A549 (cell line): ENCODE measurements around the gene TSHR. TPM values are rescaled to one million over a fixed set of nuclear protein-coding genes. Genes with fewer than 3 reads are reported as not detected.
"Not testable (repeated sequence)": the region's sequence is repeated elsewhere in the genome, so short reads cannot be mapped to it uniquely, and the experiment has no call there.

Experiments used
- ATAC-seq, 2 experiments: fragments of 200-7000 bp in 1 of 2; fragments of >200 bp in 1 of 2; cut with Nextera tagmentation in 1 of 2; cut with Tn5 transposase in 1 of 2; 3 replicates each; pipeline versions ENCODE4 v1.8.0 to v1.9.1; 2018 to 2020; ENCODE audit warnings: mild to moderate bottlenecking in 1 of 2, moderate library complexity in 1 of 2
- CTCF ChIA-PET: fragments of 300-600 bp; sonication (Branson Sonifier 250); formaldehyde crosslinking; extraction: SDS; loops from one replicate; lab custom pipeline; 2021; ENCODE audit warnings: antibody characterized with exemption, inconsistent platforms; lab: Yijun Ruan, JAX
- POLR2A ChIA-PET: fragments of 350-600 bp; formaldehyde crosslinking; extraction: SDS; loops from one replicate; lab custom pipeline; 2021; ENCODE audit warnings: antibody characterized with exemption, inconsistent platforms; lab: Yijun Ruan, JAX
- DNase-seq, 2 experiments: peaks; one replicate each; pipeline versions ENCODE4 v3.0.0 to v3.0.0-alpha.2; 2011 to 2016; ENCODE audit warnings: low read depth in 1 of 2, low spot score in 1 of 2
- FAIRE-seq: peaks from 2 replicates; lab custom pipeline; 2011; peaks lifted over from hg19 to GRCh38; lab: Jason Lieb, UNC
- H3K27ac ChIP-seq, 2 experiments: fragments of >200 bp; sonication (Bioruptor Twin); formaldehyde crosslinking; 3 replicates each; pipeline ENCODE4 v1.5.1; 2016 to 2017
- H3K4me1 ChIP-seq: fragments of >200 bp; sonication (Bioruptor Twin); formaldehyde crosslinking; 3 replicates; pipeline ENCODE4 v1.6.1; 2016
- H3K4me2 ChIP-seq: fragments of >200 bp; sonication (Bioruptor Twin); formaldehyde crosslinking; 3 replicates; pipeline ENCODE4 v1.6.1; 2016
- H3K4me3 ChIP-seq: fragments of >200 bp; sonication (Bioruptor Twin); formaldehyde crosslinking; 3 replicates; pipeline ENCODE4 v1.5.1; 2016
- H3K9me3 ChIP-seq: fragments of >200 bp; sonication (Bioruptor Twin); formaldehyde crosslinking; 3 replicates; pipeline ENCODE4 v1.6.1; 2016
- ATOH8 ChIP-seq: fragments of 250-450 bp; sonication (Bioruptor Pico); IDR thresholded peaks from 2 replicates; pipeline ENCODE4 v1.5.0; 2020; ENCODE audit warnings: low read depth, mild to moderate bottlenecking, moderate library complexity
- BHLHE40 ChIP-seq: IDR thresholded peaks from 2 replicates; pipeline ENCODE4 v1.6.1; 2012; ENCODE audit warnings: low read depth, low read length, inconsistent platforms
- CEBPB ChIP-seq, 2 experiments: fragments of >200 bp in 1 of 2; sonication (Bioruptor Twin) in 1 of 2; formaldehyde crosslinking in 1 of 2; IDR thresholded peaks; 2 replicates each; pipeline ENCODE4 v1.6.1; 2012 to 2016
- CHD4 ChIP-seq: fragments of 200-600 bp; sonication (generic); IDR thresholded peaks from 2 replicates; pipeline ENCODE4 v1.6.1; 2016; ENCODE audit warnings: antibody characterized with exemption, mild to moderate bottlenecking, borderline replicate concordance
- ESRRA ChIP-seq: fragments of 150-350 bp; IDR thresholded peaks from 2 replicates; pipeline ENCODE4 v1.6.1; 2014; ENCODE audit warnings: mild to moderate bottlenecking, low read length, borderline replicate concordance
- FOXS1 ChIP-seq: fragments of 250-450 bp; sonication (Bioruptor Pico); IDR thresholded peaks from 2 replicates; pipeline ENCODE4 v1.5.0; 2020; ENCODE audit warnings: mild to moderate bottlenecking, moderate library complexity
- HOXA7 ChIP-seq: fragments of 250-450 bp; sonication (Bioruptor Pico); IDR thresholded peaks from 2 replicates; pipeline ENCODE4 v1.5.0; 2020; ENCODE audit warnings: mild to moderate bottlenecking, moderate library complexity
- MAFK ChIP-seq: fragments of 450-650 bp; IDR thresholded peaks from 2 replicates; pipeline ENCODE4 v1.6.1; 2014; ENCODE audit not compliant: partially characterized antibody
- MAZ ChIP-seq: fragments of 150-350 bp; IDR thresholded peaks from 2 replicates; pipeline ENCODE4 v1.6.1; 2014; ENCODE audit warnings: antibody characterized with exemption, low read depth, low read length, borderline replicate concordance
- MYC ChIP-seq: IDR thresholded peaks from 2 replicates; pipeline ENCODE4 v1.6.1; 2012; ENCODE audit warnings: mild to moderate bottlenecking, inconsistent platforms, low read length, improper control_type of control experiment, borderline replicate concordance
- NPAS2 ChIP-seq: fragments of 250-450 bp; sonication (Bioruptor Pico); IDR thresholded peaks from 2 replicates; pipeline ENCODE4 v1.8.0; 2022; ENCODE audit warnings: mild to moderate bottlenecking, moderate library complexity, borderline replicate concordance
- NR3C1 ChIP-seq: fragments of >200 bp; sonication (Bioruptor Twin); formaldehyde crosslinking; IDR thresholded peaks from 3 replicates; pipeline ENCODE4 v1.6.1; 2017
- POLR2AphosphoS2 ChIP-seq: conservative IDR thresholded peaks from 2 replicates; pipeline ENCODE4 v1.6.1; 2012; ENCODE audit warnings: low read length, improper control_type of control experiment, inconsistent platforms
- RFX5 ChIP-seq: fragments of 450-650 bp; IDR thresholded peaks from 2 replicates; pipeline ENCODE4 v1.7.1; 2014; ENCODE audit warnings: antibody characterized with exemption, mild to moderate bottlenecking, moderate library complexity
- SREBF2 ChIP-seq: fragments of 450-650 bp; IDR thresholded peaks from 2 replicates; pipeline ENCODE4 v1.6.1; 2014; ENCODE audit warnings: mild to moderate bottlenecking, moderate library complexity
- ZFP36 ChIP-seq: fragments of 450-650 bp; IDR thresholded peaks from 2 replicates; pipeline ENCODE4 v1.6.1; 2014; ENCODE audit warnings: borderline replicate concordance; ENCODE audit not compliant: partially characterized antibody
- WGBS: methylation state at CpG from one replicate; pipeline ENCODE4 v1.1.6; 2017; ENCODE audit errors: missing lambda C conversion rate; 5-methylcytosine and 5-hydroxymethylcytosine counted together
- polyA plus RNA-seq, 4 experiments: library from polyadenylated mRNA; depleted of rRNA in 3 of 4; stranded (reverse); fragments of >200 nt; fragmentation: RNase III in 1 of 4; extraction: RNeasy Plus Mini Kit Qiagen cat#74134 plus additional on column Dnase treatment in 1 of 4; gene quantifications; 2 replicates in 3 of 4; 3 replicates in 1 of 4; pipeline ENCODE4 v1.2.3, GENCODE V29; 2011 to 2017
- TF ChIP-seq, protein P1 (sequence below): fragments of 450-650 bp; IDR thresholded peaks from 2 replicates; pipeline ENCODE4 v1.6.1; 2014; ENCODE audit warnings: antibody characterized with exemption
- TF ChIP-seq, protein P2 (sequence below): fragments of 150-350 bp; IDR thresholded peaks from 2 replicates; pipeline ENCODE4 v1.6.1; 2014; ENCODE audit warnings: low read depth, mild to moderate bottlenecking, low read length
- TF ChIP-seq, protein P3 (sequence below): fragments of >200 bp; sonication (Bioruptor Twin); formaldehyde crosslinking; IDR thresholded peaks from 3 replicates; pipeline ENCODE4 v1.6.1; 2016
- TF ChIP-seq, protein P4 (sequence below): fragments of >200 bp; sonication (Bioruptor Twin); formaldehyde crosslinking; IDR thresholded peaks from 3 replicates; pipeline ENCODE4 v1.5.1; 2016

The TSHR gene
- polyA plus RNA-seq, 2 of the 4 experiments (the other 2 are of a cell fraction): not detected

GRCh38 chr14:81018251-81018650, 62.8 kb downstream of the TSHR start (continued):
- TF ChIP-seq, protein P1, sequence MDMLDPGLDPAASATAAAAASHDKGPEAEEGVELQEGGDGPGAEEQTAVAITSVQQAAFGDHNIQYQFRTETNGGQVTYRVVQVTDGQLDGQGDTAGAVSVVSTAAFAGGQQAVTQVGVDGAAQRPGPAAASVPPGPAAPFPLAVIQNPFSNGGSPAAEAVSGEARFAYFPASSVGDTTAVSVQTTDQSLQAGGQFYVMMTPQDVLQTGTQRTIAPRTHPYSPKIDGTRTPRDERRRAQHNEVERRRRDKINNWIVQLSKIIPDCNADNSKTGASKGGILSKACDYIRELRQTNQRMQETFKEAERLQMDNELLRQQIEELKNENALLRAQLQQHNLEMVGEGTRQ: no peak
- TF ChIP-seq MAFK (no peak), CEBPB (IDR thresholded peaks at IDR 0.05) (no peak), MAZ (no peak)

- no peak overlapping the region for H3K4me2 ChIP-seq
- POLR2A ChIA-PET: no interaction called here
- TF ChIP-seq CEBPB (IDR thresholded peaks at IDR 0.05) (no peak), RFX5 (no peak), ATOH8 (CRISPR knock-in tag) (no peak), ESRRA (no peak), MYC (no peak), NPAS2 (CRISPR knock-in tag) (no peak), ZFP36 (no peak), POLR2AphosphoS2 (no peak), CHD4 (no peak), SREBF2 (no peak), FOXS1 (CRISPR knock-in tag) (no peak), HOXA7 (CRISPR knock-in tag) (no peak), BHLHE40 (no peak), NR3C1 (no peak)
- TF ChIP-seq, protein P2, sequence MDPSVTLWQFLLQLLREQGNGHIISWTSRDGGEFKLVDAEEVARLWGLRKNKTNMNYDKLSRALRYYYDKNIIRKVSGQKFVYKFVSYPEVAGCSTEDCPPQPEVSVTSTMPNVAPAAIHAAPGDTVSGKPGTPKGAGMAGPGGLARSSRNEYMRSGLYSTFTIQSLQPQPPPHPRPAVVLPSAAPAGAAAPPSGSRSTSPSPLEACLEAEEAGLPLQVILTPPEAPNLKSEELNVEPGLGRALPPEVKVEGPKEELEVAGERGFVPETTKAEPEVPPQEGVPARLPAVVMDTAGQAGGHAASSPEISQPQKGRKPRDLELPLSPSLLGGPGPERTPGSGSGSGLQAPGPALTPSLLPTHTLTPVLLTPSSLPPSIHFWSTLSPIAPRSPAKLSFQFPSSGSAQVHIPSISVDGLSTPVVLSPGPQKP: no peak
- TF ChIP-seq, protein P1: no peak
- TF ChIP-seq, protein P3, sequence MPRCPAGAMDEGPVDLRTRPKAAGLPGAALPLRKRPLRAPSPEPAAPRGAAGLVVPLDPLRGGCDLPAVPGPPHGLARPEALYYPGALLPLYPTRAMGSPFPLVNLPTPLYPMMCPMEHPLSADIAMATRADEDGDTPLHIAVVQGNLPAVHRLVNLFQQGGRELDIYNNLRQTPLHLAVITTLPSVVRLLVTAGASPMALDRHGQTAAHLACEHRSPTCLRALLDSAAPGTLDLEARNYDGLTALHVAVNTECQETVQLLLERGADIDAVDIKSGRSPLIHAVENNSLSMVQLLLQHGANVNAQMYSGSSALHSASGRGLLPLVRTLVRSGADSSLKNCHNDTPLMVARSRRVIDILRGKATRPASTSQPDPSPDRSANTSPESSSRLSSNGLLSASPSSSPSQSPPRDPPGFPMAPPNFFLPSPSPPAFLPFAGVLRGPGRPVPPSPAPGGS: no peak
- TF ChIP-seq, protein P4, sequence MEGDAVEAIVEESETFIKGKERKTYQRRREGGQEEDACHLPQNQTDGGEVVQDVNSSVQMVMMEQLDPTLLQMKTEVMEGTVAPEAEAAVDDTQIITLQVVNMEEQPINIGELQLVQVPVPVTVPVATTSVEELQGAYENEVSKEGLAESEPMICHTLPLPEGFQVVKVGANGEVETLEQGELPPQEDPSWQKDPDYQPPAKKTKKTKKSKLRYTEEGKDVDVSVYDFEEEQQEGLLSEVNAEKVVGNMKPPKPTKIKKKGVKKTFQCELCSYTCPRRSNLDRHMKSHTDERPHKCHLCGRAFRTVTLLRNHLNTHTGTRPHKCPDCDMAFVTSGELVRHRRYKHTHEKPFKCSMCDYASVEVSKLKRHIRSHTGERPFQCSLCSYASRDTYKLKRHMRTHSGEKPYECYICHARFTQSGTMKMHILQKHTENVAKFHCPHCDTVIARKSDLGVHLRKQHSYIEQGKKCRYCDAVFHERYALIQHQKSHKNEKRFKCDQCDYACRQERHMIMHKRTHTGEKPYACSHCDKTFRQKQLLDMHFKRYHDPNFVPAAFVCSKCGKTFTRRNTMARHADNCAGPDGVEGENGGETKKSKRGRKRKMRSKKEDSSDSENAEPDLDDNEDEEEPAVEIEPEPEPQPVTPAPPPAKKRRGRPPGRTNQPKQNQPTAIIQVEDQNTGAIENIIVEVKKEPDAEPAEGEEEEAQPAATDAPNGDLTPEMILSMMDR: no peak
- TF ChIP-seq, all 56 proteins: peak for 0
- Histone ChIP-seq H3K4me1 (no peaks in the 10 kb centered on the region), H3K4me3 (no peak overlapping the region), H3K27ac (no peak overlapping the region), H3K9me3 (no peaks in the 10 kb centered on the region)
- CTCF ChIA-PET: no interaction called here
- DNase-seq (no peak), ATAC-seq (no peak), FAIRE-seq (no peak)
- 4% methylated on average over 1 of the region's 1 CpG for WGBS
Observed at GRCh38 chr14:81018684-81019083, 63.3 kb downstream of the TSHR start.

DNA sequence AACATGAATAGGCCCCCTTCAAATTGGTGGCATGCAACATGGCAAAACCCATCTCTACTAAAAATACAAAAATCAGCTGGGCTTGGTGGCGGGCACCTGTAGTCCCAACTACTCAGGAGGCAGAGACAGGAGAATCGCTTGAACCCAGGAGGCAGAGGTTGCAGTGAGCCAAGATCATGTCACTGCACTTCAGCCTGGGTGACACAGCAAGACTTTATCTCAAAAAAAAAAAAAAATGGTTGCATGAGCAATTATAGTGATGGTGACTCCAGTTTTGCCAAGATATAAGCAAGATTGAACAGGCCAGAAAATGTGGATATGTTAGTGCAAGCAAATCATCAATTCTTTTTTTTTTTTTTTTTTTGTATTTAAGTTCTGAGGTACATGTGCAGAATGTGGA, 63.7 kb downstream of the TSHR start:
- FAIRE-seq, ATAC-seq, H3K27ac ChIP-seq, POLR2A ChIA-PET, H3K4me2 ChIP-seq, H3K4me1 ChIP-seq, H3K9me3 ChIP-seq, CTCF ChIA-PET, DNase-seq, H3K4me3 ChIP-seq: not testable (repeated sequence)
- 46% methylated on average over 2 of the region's 2 CpGs for WGBS
